ENCODE data around the gene OPCML. TPM values are rescaled to one million over a fixed set of nuclear protein-coding genes. Genes with fewer than 3 reads are reported as not detected.

Gene OPCML
- total RNA-seq, 1 donor: not detected

GRCh38 chr11:132790971-132791370 is 741.3 kb downstream of the OPCML start:
- H3K4me3 ChIP-seq (ENCODE audit: low read depth, low read length): no peak overlapping the region
- no peak for DNase-seq (ENCODE audit: low read depth)
- no peak for TF ChIP-seq CTCF (IDR thresholded peaks at IDR 0.05; ENCODE audit: insufficient read depth, low read depth, low read length)

- no peak for TF ChIP-seq CTCF (IDR thresholded peaks at IDR 0.05; ENCODE audit: insufficient read depth, low read depth, low read length)
- no peak overlapping the region for H3K4me3 ChIP-seq (ENCODE audit: low read depth, low read length)
- no peak for DNase-seq (ENCODE audit: low read depth)
Observed at GRCh38 chr11:132790466-132790865, 741.8 kb downstream of the OPCML start.

- no peak for TF ChIP-seq CTCF (IDR thresholded peaks at IDR 0.05; ENCODE audit: insufficient read depth, low read depth, low read length)
- H3K4me3 ChIP-seq (ENCODE audit: low read depth, low read length): no peak overlapping the region
- no peak for DNase-seq (ENCODE audit: low read depth)
Observed at GRCh38 chr11:132788816-132789325, 743.4 kb downstream of the OPCML start.

GRCh38 chr11:132785878-132786277 is 746.4 kb downstream of the OPCML start:
- no peak for TF ChIP-seq CTCF (IDR thresholded peaks at IDR 0.05; ENCODE audit: insufficient read depth, low read depth, low read length)
- H3K4me3 ChIP-seq (ENCODE audit: low read depth, low read length): no peak overlapping the region
- no peak for DNase-seq (ENCODE audit: low read depth)

GRCh38 chr11:132784441-132784840 is 747.9 kb downstream of the OPCML start:
- TF ChIP-seq CTCF (IDR thresholded peaks at IDR 0.05; ENCODE audit: insufficient read depth, low read depth, low read length): no peak
- no peak overlapping the region for H3K4me3 ChIP-seq (ENCODE audit: low read depth, low read length)
- DNase-seq (ENCODE audit: low read depth): no peak

GRCh38 chr11:132782102-132782501 is 750.2 kb downstream of the OPCML start:
- DNase-seq (ENCODE audit: low read depth): no peak
- TF ChIP-seq CTCF (IDR thresholded peaks at IDR 0.05; ENCODE audit: insufficient read depth, low read depth, low read length): no peak

GRCh38 chr11:132780046-132780445 is 752.3 kb downstream of the OPCML start:
- H3K4me3 ChIP-seq (ENCODE audit: low read depth, low read length): no peak overlapping the region
- DNase-seq (ENCODE audit: low read depth): no peak
- no peak for TF ChIP-seq CTCF (IDR thresholded peaks at IDR 0.05; ENCODE audit: insufficient read depth, low read depth, low read length)

More at GRCh38 chr11:132782102-132782501, 750.2 kb downstream of the OPCML start:
- H3K4me3 ChIP-seq (ENCODE audit: low read depth, low read length): no peak overlapping the region
